ENCODE measurements around the gene HERC6.

GRCh38 chr4:88439161-88439760 lies 60.6 kb downstream of the HERC6 start:
- no peak for TF ChIP-seq NFIC (IDR thresholded peaks at IDR 0.05)
- TF ChIP-seq RAD21 (IDR thresholded peaks at IDR 0.05; ENCODE audit: low read depth): no peak
- no peak for TF ChIP-seq MAX (IDR thresholded peaks at IDR 0.05)
- TF ChIP-seq EP300 (IDR thresholded peaks at IDR 0.05; ENCODE audit: borderline replicate concordance): no peak
- TF ChIP-seq TAF1 (IDR thresholded peaks at IDR 0.05; ENCODE audit: low read depth): no peak
- TF ChIP-seq EGR1 (IDR thresholded peaks at IDR 0.05): no peak
- no peak for TF ChIP-seq REST (IDR thresholded peaks at IDR 0.05; ENCODE audit: low read depth)
- TF ChIP-seq TCF12 (IDR thresholded peaks at IDR 0.05; ENCODE audit: low read depth): no peak
- TF ChIP-seq CEBPB (IDR thresholded peaks at IDR 0.05): no peak
- no peak for TF ChIP-seq USF1 (IDR thresholded peaks at IDR 0.05)
- no peak for TF ChIP-seq CREB1 (IDR thresholded peaks at IDR 0.05; ENCODE audit: low read depth)
- TF ChIP-seq FOXM1 (IDR thresholded peaks at IDR 0.05; ENCODE audit: borderline replicate concordance, low read depth): no peak
- no peak for TF ChIP-seq YY1 (IDR thresholded peaks at IDR 0.05; ENCODE audit: low read depth)
- no peak for TF ChIP-seq TEAD4 (IDR thresholded peaks at IDR 0.05)
